ENCODE data around the gene TSHB. TPM values are rescaled to one million over a fixed set of nuclear protein-coding genes. Genes with fewer than 3 reads are reported as not detected.

TSHB gene
- total RNA-seq, 1 donor from 2014 or later: not detected

DNA sequence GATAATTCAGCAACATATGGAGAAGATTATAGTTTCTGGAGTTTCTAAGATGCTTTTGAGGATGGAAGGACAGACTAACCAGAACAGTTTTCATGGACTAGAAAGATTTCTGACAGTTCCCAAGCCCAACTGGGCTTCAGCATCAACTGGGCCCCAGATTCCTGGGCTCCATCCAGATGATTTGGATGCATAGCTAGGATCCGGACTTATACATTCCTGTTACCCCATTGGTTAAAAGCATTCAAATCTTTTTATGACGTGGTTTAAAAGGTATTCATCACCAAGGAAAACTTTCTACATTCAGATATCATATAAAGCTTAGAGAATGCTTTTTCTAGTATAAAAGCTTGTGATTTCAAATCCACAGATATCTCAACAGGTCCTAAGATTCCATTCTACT, 29.7 kb downstream of the TSHB start:
- peak; percentile 22 for DNase-seq (ENCODE audit: low spot score)

DNA sequence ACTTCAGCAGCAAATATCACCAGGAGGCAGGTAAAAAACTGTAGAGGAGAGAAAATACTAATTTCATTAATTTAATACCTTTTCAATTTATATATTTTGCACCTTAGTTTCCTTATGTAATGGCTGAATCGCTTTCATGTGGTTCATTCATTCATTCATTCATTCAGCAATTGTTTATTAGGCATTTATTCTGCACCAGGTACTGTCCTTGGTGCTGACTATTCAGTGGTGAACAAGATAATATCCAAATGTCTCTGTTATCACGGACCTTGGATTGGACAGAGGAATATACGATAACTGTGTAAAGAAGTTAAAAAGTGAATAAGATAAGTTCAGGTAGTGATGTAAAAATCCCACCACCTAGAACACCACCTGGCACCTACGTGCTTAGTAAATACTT, 30.9 kb downstream of the TSHB start:
- DNase-seq (ENCODE audit: low spot score): no peak

DNA sequence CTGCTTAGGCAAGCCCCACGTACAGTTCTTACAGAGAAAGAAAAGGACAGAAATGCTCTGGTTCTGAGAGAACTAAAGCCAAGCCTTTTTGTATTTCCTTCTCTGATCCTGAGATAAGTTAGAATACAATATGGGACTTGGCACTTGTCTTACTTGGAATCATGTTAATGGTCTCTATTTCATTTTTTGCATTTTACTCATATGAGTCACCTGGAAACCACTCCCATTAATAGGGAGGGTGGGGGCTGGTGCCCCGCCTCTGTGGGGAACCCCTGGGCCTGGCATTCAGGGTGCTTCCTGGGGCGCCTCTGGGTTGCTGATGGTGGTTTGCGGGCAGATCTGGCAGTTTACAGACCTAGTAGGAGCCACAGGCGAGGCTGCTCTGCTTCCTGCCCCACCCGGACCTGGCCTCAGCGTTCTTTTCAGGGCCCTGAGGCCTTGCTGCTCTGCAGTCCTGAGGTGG, 32.9 kb downstream of the TSHB start:
- DNase-seq (ENCODE audit: low spot score): peak; percentile 21

DNA sequence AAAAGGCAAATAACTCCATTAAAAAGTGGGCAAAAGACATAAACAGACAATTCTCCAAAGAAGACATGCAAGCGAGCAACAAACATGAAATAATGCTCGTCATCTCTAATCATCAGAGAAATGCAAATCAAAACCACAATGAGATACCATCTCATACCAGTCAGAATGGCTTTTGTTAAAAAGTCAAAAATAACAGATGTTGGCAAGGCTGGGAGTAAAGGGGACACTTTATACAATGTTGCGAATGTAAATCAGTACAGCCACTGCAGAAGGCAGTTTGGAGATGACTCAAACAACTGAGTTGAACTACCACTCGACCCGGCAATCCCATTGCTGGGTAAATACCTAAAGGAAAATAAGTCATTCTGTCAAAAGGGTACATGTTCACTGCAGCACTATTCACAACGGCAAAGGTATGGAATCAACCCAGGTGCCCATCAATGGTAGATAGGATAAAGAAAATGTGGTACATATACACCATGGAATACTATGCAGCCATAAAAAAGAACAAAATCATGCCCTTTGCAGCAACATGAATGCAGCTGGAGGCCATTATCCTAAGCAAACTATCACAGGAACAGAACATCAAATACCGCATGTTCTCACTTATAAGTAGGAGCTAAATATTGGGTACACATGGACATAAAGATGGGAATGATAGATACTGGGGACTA, 33.7 kb downstream of the TSHB start:
- DNase-seq (ENCODE audit: low spot score): no peak

DNA sequence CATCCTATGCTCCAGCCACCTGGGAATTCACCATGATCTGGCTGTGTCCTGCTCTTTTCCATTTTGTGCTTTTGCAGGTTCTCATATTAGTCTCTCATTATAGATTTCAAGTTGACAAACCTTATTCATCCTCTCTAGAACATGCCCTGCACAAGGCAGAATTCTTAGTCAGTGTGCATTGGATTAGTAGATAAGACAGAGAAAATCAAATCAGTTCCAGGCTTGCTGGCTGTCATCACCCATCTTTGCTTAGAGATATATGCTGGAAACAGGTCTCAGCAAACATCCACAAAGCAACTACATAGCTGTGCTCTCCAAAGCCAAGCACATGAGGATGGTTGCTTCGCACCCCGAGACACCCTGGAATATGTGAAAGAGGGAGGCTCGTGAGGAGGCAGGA, 34.8 kb downstream of the TSHB start:
- DNase-seq (ENCODE audit: low spot score): no peak

DNA sequence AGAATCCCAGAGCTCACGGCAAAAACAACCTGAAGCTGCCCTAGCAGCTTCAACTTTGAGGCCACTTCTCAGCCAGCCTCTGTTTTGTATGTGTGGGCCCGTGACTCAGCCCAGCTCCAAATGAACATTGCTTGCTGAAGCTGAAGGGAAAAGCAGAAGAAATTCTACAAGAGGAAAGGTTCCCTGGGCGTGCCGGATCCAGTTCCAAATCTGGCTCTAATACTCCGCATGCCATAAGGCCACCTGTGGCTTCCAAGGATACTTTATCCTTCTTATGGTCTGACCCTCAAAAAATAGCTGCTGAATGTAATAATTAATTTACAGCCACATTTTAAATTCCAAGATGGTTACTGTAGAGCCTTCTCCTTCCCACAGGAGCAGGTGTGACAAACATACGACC, 35.4 kb downstream of the TSHB start:
- no peak for DNase-seq (ENCODE audit: low spot score)

DNA sequence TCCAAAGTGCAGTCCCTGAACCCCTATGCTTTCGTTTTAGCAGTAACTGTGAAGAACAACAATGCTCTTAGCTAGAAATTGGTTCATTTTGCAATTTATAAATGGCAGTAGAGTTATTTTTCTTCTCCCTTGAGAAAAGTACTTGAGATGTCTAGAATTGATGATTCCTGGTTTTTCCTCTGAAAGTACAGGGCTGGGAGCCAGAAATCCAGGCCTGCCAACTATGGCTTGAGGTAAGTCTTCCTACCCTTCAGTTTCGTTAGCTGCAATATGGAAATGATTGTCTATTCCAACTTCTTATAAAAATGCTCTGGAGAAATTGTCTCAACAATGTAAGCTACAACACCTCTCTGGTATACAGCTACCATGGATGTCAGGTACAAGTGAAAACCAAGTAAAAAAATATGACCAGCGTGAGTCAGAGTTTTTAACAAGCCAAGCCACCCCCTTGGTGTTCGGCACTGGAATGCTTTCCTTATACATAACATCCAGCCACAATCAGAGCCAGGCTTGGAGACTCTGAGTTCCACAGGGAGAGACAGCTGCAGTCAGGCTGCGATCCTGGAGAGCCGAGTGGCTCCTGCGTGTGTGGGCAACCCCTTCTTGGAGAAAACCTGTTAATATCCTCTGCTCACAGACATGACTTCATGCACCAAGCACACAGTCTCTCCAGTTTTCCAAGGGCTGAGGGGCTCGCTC, 37.7 kb downstream of the TSHB start:
- DNase-seq (ENCODE audit: low spot score): no peak

DNA sequence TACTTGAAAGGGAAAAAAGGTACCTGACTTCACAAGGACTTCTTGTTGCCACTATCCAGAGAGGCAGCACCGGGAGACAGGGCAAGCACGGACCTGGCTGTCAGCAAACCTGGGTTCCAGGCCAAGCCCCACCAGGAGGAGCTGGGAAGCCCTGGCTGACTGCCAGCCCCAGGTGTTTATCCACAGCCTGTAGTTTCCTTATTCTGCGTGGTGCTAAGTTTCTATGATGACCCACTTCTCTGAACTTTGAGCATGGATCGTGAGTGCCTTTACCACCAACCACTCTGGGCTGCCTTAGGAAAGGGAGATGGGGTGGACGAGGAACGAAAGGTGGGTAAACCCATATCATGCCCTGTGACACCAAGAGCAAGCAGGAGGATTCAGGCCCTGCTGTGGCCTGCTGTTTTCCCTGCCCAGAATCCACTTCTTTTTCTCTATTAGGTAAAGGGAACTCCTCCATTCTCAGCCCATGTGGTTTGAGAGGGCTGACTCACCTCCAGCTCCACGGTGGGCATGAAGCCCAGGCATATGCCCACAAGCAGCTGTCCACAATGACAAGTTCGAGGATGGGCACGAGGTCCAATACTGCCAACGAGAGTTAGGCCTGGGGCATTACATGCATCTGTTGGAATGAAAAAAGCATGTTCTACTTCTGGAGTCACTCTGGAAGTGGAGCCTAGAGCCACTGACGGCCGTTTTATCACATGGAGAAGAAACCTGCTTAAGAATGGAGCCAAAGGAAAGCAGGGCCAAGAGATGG, 39.4 kb downstream of the TSHB start:
- no peak for DNase-seq (ENCODE audit: low spot score)

DNA sequence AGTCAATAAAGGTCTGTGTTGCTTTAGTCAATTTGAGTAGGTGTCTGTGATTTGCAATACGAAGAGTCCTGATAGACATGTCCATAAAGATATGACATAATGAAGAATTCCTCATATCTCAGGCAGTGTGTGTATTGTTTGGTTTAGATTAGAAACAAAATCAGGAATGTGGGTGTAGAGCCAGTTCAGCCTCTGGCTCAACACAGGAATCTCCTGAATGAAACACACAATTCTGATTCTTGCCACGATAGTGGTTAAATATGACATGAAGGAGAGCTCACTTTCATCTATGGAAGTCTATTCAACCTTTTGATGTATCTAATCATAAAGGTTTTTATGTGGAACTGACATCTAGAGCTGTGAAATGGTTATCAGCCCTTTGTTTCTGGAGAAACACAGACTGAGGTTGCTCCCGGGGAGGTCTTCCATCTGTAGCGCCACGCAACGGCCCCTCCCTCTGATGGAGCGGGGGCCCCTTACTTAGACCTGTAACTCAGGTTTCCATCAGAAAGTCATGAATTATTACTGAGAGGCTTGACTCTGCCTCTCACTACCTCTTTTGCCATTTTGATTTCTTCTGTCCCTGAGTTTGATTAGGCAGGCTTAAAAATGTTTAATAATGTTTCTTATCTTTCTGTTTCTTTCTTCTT, 40.2 kb downstream of the TSHB start:
- DNase-seq (ENCODE audit: low spot score): peak; percentile 28

DNA sequence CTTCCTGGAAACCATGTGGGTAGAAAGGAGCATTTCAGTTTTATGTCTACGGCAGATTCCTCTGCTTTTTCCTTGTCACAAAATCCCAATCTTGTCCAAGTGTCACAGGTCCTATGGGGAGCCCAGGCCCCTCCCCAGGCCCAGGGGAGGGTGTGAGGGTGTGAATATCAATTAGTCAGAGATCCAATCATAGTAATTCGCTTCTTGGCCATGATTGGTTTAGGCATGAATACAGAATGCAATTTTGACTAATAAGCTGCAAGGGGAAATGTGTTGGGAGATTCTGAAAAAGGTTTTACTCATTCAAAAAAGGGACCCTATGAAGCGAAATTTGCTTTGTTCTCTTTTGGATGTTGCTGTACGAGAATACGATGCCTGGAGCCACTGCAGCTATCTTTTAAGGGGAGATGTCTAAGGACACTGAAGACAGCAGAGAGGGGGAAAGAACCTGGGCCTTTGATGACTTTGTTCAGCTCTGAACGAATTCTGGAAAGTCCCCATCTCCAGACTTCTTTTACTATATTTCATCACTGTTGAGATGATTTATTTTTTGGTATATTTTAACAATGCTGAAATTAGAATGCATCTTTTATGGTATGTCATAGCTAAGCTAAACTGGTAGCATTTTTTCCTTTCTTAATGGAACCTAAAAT, 41.5 kb downstream of the TSHB start:
- DNase-seq (ENCODE audit: low spot score): no peak

DNA sequence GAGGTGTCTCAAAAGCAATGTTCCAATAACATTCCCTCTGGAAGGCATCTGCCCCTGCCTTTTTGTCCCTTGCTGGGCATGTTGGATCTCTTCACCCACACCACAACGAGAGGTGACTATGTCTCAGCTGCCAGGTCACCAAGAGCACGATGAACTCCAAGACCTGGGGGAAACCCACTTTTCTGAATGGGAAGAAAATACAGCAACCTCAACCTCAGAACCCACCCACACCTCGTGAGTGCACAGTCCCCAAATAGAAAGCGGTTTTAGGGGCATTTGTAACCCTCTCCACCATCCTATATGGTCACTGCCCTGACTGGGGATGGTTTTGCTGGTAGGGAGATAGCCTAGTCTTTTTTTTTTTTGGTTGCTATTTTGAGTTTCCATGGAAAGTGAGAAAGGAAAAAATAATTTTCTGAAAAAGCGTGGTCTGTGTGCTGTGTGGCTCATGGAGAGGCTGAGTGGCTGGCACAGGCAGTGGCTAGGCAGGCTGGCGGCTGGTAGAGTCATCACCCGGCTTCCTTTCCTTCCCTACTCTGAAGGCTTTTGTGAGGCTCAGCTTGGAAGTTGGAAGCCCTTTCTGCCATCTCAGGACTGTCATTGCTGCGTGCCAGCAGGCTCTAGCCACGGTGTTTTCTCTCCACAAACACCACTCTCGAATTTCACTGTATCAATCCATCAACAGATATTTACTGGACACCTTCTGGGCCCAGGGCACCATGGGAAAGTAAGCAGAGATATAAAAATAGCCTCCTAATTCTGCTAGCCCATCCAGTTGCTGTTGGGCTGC, 43.9 kb downstream of the TSHB start:
- DNase-seq (ENCODE audit: low spot score): no peak

DNA sequence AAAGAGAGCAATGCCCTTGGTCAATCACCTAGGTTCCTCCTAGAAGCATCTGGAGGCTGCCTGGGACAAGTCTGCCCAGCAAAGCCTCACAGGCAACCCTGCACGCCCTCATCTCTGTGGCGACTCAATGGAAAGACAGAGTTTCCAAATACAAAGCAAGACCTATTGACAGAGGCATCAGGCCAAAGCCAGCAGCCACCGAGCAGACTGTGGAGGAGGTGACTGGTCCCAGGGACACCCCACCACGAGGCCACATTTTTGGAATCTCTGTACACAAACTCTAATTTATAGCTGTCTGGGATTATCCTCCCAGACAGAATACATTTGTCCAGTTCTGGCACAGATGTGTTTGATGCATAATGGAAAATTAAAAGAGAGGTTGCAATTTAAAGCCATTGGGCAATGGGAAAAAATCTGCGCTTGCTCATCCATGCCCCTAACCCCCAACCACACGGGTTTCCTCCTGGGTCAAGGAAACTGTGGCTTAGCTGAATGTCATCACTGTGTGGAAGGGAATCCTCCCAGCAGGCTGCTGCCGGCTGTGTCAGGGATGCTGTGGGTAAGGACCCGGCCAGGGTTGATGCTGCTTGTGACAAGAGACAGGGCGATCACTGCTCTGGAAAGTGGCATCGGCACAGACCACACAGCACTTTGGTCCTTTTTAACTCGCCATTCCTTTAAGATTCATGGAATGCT, 45.4 kb downstream of the TSHB start:
- no peak for DNase-seq (ENCODE audit: low spot score)

DNA sequence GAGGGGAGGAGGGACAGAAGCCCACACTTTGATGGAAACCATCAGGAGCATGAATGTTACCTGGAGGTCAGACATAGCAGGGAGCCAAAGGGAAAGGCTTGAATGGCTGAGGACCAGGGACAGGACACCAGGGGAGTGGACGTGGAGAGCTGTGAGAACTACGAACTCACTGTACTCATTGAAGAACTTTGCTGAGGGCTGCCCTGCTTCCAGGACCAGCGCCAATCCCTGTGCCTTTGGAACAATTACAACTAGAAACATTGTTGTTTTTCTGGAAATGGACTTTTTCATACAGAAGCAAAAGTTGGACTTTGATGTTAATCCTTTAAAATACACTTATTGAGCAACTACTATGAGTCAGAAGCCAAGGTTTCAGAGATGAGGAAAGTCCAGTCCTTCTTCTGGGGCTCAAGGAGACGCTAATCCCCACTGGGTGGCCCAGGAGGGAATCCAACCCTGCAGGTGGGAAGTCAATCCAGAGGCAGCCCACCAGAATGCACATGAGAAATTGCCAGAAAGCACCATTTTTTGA, 46.8 kb downstream of the TSHB start:
- DNase-seq (ENCODE audit: low spot score): no peak

DNA sequence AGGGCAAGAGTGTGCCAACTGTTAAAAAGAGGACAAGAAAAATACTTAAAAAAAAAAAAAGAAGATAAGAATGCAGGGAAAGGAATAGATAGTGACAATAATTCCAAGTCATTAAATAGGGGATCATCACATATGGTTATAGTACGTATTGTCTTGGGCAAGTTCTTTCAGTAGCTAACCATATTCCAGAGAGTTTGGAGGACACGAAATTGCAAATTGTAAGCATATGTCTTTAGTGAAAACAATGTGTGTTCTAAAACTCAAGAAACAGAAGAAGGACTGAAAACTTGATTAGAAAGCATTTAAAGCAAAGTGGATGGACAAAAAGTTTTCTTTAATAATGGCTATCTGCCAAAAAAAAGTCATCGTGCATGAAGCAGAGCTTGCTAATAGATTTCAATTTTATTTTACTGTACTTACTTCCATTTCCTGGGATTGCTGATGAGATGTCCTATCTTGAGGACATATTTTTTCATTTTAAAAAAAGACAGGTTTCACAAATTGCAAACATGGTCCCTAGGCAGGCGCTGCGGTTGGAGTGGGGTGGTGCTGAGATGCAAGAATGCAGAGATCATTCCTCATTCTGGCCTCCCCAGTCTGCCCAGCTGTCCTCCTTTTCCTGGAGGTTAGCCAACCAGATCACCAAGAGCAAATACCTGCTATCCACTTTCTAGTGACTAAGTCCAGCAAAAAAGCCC, 47.8 kb downstream of the TSHB start:
- DNase-seq (ENCODE audit: low spot score): no peak

DNA sequence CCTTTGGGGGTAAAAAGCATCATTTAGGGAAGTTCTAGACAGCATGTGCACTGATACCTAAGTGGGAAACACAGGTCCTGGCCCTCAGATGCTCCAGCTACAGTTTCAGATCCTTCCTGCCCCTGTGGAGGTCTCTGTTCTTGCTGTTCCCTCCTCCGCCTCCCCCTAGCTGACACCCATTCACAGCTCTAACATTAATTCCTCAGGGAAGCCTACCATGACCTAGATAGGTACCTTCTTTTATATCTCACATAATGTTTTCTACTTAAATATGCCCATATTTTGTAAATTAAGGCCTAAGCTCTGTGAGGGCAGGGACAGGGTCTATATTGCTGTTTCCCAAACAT, 48.3 kb downstream of the TSHB start:
- DNase-seq (ENCODE audit: low spot score): no peak

DNA sequence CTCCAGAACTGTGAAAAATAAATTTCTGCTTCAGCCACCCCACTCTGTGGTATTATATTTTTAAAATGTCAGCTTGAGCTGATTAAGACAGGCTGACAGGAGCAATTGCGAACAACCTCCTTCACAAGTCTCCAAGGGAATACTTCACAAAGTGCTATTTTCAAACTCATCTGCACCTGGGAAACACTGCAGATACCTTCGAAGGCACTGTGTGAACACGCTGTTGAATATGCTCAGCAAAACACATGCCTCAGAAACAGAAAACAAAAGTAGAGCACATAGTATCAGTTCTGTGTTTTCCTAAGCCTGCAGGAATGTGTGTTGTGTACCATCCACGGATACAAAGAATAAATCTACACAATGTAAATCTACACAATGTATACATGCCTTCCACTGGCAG, 49.1 kb downstream of the TSHB start:
- no peak for DNase-seq (ENCODE audit: low spot score)

DNA sequence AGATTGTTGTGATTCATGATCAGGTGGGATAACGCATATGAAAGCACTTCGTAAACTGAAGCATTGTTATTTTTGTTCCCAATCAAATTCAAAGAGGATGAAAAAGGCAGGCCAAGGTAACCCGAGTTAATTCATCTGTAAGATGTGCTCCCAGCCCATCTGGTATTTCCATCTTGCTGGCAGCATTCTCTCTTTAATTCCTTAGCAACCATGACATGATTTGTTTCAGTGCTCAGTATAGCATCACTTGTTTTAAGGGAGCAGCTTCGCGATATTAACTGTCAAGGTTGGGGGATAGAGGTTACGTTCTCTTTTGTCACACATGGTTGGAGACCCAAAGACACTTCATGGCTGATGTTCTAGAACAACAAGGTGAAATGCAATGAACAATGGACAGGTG, 53.3 kb downstream of the TSHB start:
- no peak for DNase-seq (ENCODE audit: low spot score)
